Measurements from ENCODE around the gene LRRC46.

The LRRC46 gene

GRCh38 chr17:47884905-47885730, 53.6 kb downstream of the LRRC46 start:
- no peak for DNase-seq (ENCODE audit: low read depth)
- no peak overlapping the region for H3K4me3 ChIP-seq (ENCODE audit: low read depth, low read length)
